ENCODE results near the gene SCN10A.

The SCN10A gene

GRCh38 chr3:38840987-38841386 is 25.0 kb upstream of the SCN10A start:
- Histone ChIP-seq H3K9me3 (ENCODE audit: control insufficient read depth, low read length) (no peaks in the 10 kb centered on the region), H3K79me1 (replicated peaks; ENCODE audit: low read length, poor library complexity, severe bottlenecking) (no peaks in the 10 kb centered on the region), H2BK120ac (ENCODE audit: low read depth, low read length) (no peak overlapping the region), H3K9ac (ENCODE audit: low read length) (no peak overlapping the region), H3K27ac (ENCODE audit: low read length, poor library complexity, severe bottlenecking) (no peak overlapping the region), H3K4me2 (ENCODE audit: low read length, poor library complexity, severe bottlenecking) (no peak overlapping the region), H2BK15ac (ENCODE audit: low read depth, poor library complexity, severe bottlenecking) (no peak overlapping the region), H2BK5ac (ENCODE audit: low read depth, low read length, poor library complexity, severe bottlenecking) (no peak overlapping the region), H4K8ac (ENCODE audit: low read length) (no peak overlapping the region), H3K27me3 (ENCODE audit: control insufficient read depth in 1 of 2, insufficient read depth in 1 of 2, low read length in 2 of 2) (peaks cover 6 to 32% of the 10 kb centered on the region in 2 experiments), H3K4me1 (ENCODE audit: control insufficient read depth, insufficient read depth, low read depth, low read length) (peaks cover 11% of the 10 kb centered on the region), H2AFZ (ENCODE audit: low read depth, low read length) (no peak overlapping the region), H3K4ac (ENCODE audit: low read depth in 1 of 2, low read length in 2 of 2) (no peak overlapping the region), H3K18ac (ENCODE audit: low read depth in 1 of 2, low read length in 2 of 2) (no peak overlapping the region), H3K23ac (ENCODE audit: low read length in 2 of 2) (no peak overlapping the region), H3K36me3 (ENCODE audit: control insufficient read depth in 1 of 2, insufficient read depth in 2 of 2, low read depth in 1 of 2, low read length in 2 of 2) (no peaks in the 10 kb centered on the region), H2AK5ac (ENCODE audit: low read length, severe bottlenecking) (no peak overlapping the region), H3K14ac (ENCODE audit: low read length in 2 of 2) (no peak overlapping the region), H2BK12ac (ENCODE audit: low read length in 2 of 2) (no peak overlapping the region), H4K91ac (ENCODE audit: low read length) (no peak overlapping the region), H3K4me3 (ENCODE audit: insufficient read depth in 1 of 2, low read depth in 1 of 2, low read length in 2 of 2) (no peak overlapping the region)
- DNase-seq: no peak
- WGBS: 50% methylated on average over 1 of the region's 2 CpGs

GRCh38 chr3:38837358-38837757 is 21.3 kb upstream of the SCN10A start:
- no peak overlapping the region for H4K91ac ChIP-seq (ENCODE audit: low read length)
- H2AK5ac ChIP-seq (ENCODE audit: low read length, severe bottlenecking): no peak overlapping the region
- no peaks in the 10 kb centered on the region for H3K9me3 ChIP-seq (ENCODE audit: control insufficient read depth, low read length)
- H2BK15ac ChIP-seq (ENCODE audit: low read depth, poor library complexity, severe bottlenecking): no peak overlapping the region
- no peak overlapping the region for H3K4me2 ChIP-seq (ENCODE audit: low read length, poor library complexity, severe bottlenecking)
- no peak overlapping the region for H2AFZ ChIP-seq (ENCODE audit: low read depth, low read length)
- H3K18ac ChIP-seq (ENCODE audit: low read depth in 1 of 2, low read length in 2 of 2): no peak overlapping the region
- H3K79me1 ChIP-seq (replicated peaks; ENCODE audit: low read length, poor library complexity, severe bottlenecking): no peaks in the 10 kb centered on the region
- no peak overlapping the region for H3K4ac ChIP-seq (ENCODE audit: low read depth in 1 of 2, low read length in 2 of 2)
- H4K8ac ChIP-seq (ENCODE audit: low read length): no peak overlapping the region
- no peak for DNase-seq
- peaks cover 2 to 11% of the 10 kb centered on the region in 2 experiments for H3K27me3 ChIP-seq (ENCODE audit: control insufficient read depth in 1 of 2, insufficient read depth in 1 of 2, low read length in 2 of 2)
- no peak overlapping the region for H3K27ac ChIP-seq (ENCODE audit: low read length, poor library complexity, severe bottlenecking)
- no peak overlapping the region for H3K9ac ChIP-seq (ENCODE audit: low read length)
- H3K36me3 ChIP-seq (ENCODE audit: control insufficient read depth in 1 of 2, insufficient read depth in 2 of 2, low read depth in 1 of 2, low read length in 2 of 2): no peaks in the 10 kb centered on the region
- no peak overlapping the region for H3K4me3 ChIP-seq (ENCODE audit: insufficient read depth in 1 of 2, low read depth in 1 of 2, low read length in 2 of 2)
- no peak overlapping the region for H2BK120ac ChIP-seq (ENCODE audit: low read depth, low read length)
- no peak overlapping the region for H2BK5ac ChIP-seq (ENCODE audit: low read depth, low read length, poor library complexity, severe bottlenecking)
- no peak overlapping the region for H2BK12ac ChIP-seq (ENCODE audit: low read length in 2 of 2)
- H3K23ac ChIP-seq (ENCODE audit: low read length in 2 of 2): no peak overlapping the region
- 22% methylated on average over 2 of the region's 4 CpGs for WGBS
- H3K4me1 ChIP-seq (ENCODE audit: control insufficient read depth, insufficient read depth, low read depth, low read length): peaks cover 24% of the 10 kb centered on the region
- no peak overlapping the region for H3K14ac ChIP-seq (ENCODE audit: low read length in 2 of 2)

GRCh38 chr3:38836561-38836960 is 20.5 kb upstream of the SCN10A start:
- H3K27ac ChIP-seq (ENCODE audit: low read length, poor library complexity, severe bottlenecking): no peak overlapping the region
- H3K36me3 ChIP-seq (ENCODE audit: control insufficient read depth in 1 of 2, insufficient read depth in 2 of 2, low read depth in 1 of 2, low read length in 2 of 2): no peaks in the 10 kb centered on the region
- H3K79me1 ChIP-seq (replicated peaks; ENCODE audit: low read length, poor library complexity, severe bottlenecking): no peaks in the 10 kb centered on the region
- no peak overlapping the region for H3K4me2 ChIP-seq (ENCODE audit: low read length, poor library complexity, severe bottlenecking)
- H3K4ac ChIP-seq (ENCODE audit: low read depth in 1 of 2, low read length in 2 of 2): no peak overlapping the region
- no peak overlapping the region for H2BK12ac ChIP-seq (ENCODE audit: low read length in 2 of 2)
- DNase-seq: no peak
- H3K4me1 ChIP-seq (ENCODE audit: control insufficient read depth, insufficient read depth, low read depth, low read length): peaks cover 24% of the 10 kb centered on the region
- 68% methylated on average over 1 of the region's 5 CpGs for WGBS
- no peak overlapping the region for H2AFZ ChIP-seq (ENCODE audit: low read depth, low read length)
- H3K9me3 ChIP-seq (ENCODE audit: control insufficient read depth, low read length): no peaks in the 10 kb centered on the region
- H3K14ac ChIP-seq (ENCODE audit: low read length in 2 of 2): no peak overlapping the region
- peak overlapping the region; percentile 53 for H2BK15ac ChIP-seq (ENCODE audit: low read depth, poor library complexity, severe bottlenecking)
- H2BK120ac ChIP-seq (ENCODE audit: low read depth, low read length): no peak overlapping the region
- H3K9ac ChIP-seq (ENCODE audit: low read length): no peak overlapping the region
- peaks cover 0 to 3% of the 10 kb centered on the region in 2 experiments for H3K27me3 ChIP-seq (ENCODE audit: control insufficient read depth in 1 of 2, insufficient read depth in 1 of 2, low read length in 2 of 2)
- peak overlapping the region in 1 of 2 experiments; percentile 2 for H3K18ac ChIP-seq (ENCODE audit: low read depth in 1 of 2, low read length in 2 of 2)
- no peak overlapping the region for H4K8ac ChIP-seq (ENCODE audit: low read length)
- no peak overlapping the region for H2AK5ac ChIP-seq (ENCODE audit: low read length, severe bottlenecking)
- no peak overlapping the region for H2BK5ac ChIP-seq (ENCODE audit: low read depth, low read length, poor library complexity, severe bottlenecking)
- H3K23ac ChIP-seq (ENCODE audit: low read length in 2 of 2): no peak overlapping the region
- H4K91ac ChIP-seq (ENCODE audit: low read length): peak overlapping the region; percentile 18
- H3K4me3 ChIP-seq (ENCODE audit: insufficient read depth in 1 of 2, low read depth in 1 of 2, low read length in 2 of 2): no peak overlapping the region

- Histone ChIP-seq H2AK5ac (ENCODE audit: low read length, severe bottlenecking) (no peak overlapping the region), H2BK12ac (ENCODE audit: low read length in 2 of 2) (peak overlapping the region; percentile 20 to 79), H3K9me3 (ENCODE audit: control insufficient read depth, low read length) (no peaks in the 10 kb centered on the region), H3K4me3 (ENCODE audit: insufficient read depth in 1 of 2, low read depth in 1 of 2, low read length in 2 of 2) (no peak overlapping the region), H4K91ac (ENCODE audit: low read length) (no peak overlapping the region), H3K4me2 (ENCODE audit: low read length, poor library complexity, severe bottlenecking) (no peak overlapping the region), H3K18ac (ENCODE audit: low read depth in 1 of 2, low read length in 2 of 2) (peak overlapping the region; percentile 2 to 74), H3K23ac (ENCODE audit: low read length in 2 of 2) (no peak overlapping the region), H3K27ac (ENCODE audit: low read length, poor library complexity, severe bottlenecking) (no peak overlapping the region), H3K27me3 (ENCODE audit: control insufficient read depth in 1 of 2, insufficient read depth in 1 of 2, low read length in 2 of 2) (no peaks in the 10 kb centered on the region), H3K14ac (ENCODE audit: low read length in 2 of 2) (peak overlapping the region in 1 of 2 experiments; percentile 69), H4K8ac (ENCODE audit: low read length) (no peak overlapping the region), H2BK5ac (ENCODE audit: low read depth, low read length, poor library complexity, severe bottlenecking) (no peak overlapping the region), H3K36me3 (ENCODE audit: control insufficient read depth in 1 of 2, insufficient read depth in 2 of 2, low read depth in 1 of 2, low read length in 2 of 2) (no peaks in the 10 kb centered on the region), H3K9ac (ENCODE audit: low read length) (no peak overlapping the region), H3K4ac (ENCODE audit: low read depth in 1 of 2, low read length in 2 of 2) (no peak overlapping the region), H2AFZ (ENCODE audit: low read depth, low read length) (no peak overlapping the region), H3K4me1 (ENCODE audit: control insufficient read depth, insufficient read depth, low read depth, low read length) (peaks cover 24% of the 10 kb centered on the region), H3K79me1 (replicated peaks; ENCODE audit: low read length, poor library complexity, severe bottlenecking) (no peaks in the 10 kb centered on the region), H2BK15ac (ENCODE audit: low read depth, poor library complexity, severe bottlenecking) (no peak overlapping the region), H2BK120ac (ENCODE audit: low read depth, low read length) (no peak overlapping the region)
- no peak for DNase-seq
- WGBS: 61% methylated on average over 3 of the region's 3 CpGs
Measured at GRCh38 chr3:38835939-38836338, 19.9 kb upstream of the SCN10A start.
